HUES6 (cell line): Measurements from ENCODE around the gene AQP9.

Source experiments
- H3K27ac ChIP-seq: 2 replicates; pipeline ENCODE4 v1.7.0; 2013; ENCODE audit warnings: low read depth, mild to moderate bottlenecking, low read length, inconsistent platforms
- H3K27me3 ChIP-seq: 2 replicates; pipeline ENCODE4 v1.6.1; 2013; ENCODE audit warnings: low read length; ENCODE audit not compliant: control insufficient read depth, insufficient read depth
- H3K36me3 ChIP-seq: 2 replicates; pipeline ENCODE4 v1.6.1; 2013; ENCODE audit warnings: low read length; ENCODE audit not compliant: control insufficient read depth, insufficient read depth
- H3K4me1 ChIP-seq: 2 replicates; pipeline ENCODE4 v1.6.1; 2013; ENCODE audit warnings: low read length; ENCODE audit not compliant: control insufficient read depth, insufficient read depth
- H3K4me3 ChIP-seq: 2 replicates; pipeline ENCODE4 v1.5.1; 2013; ENCODE audit warnings: low read depth, low read length
- H3K9ac ChIP-seq: one replicate; pipeline ENCODE4 v1.6.1; 2013; ENCODE audit warnings: mild to moderate bottlenecking, low read length
- H3K9me3 ChIP-seq: 2 replicates; pipeline ENCODE4 v1.6.1; 2013; ENCODE audit warnings: low read depth, low read length; ENCODE audit not compliant: control insufficient read depth, insufficient read depth

Gene AQP9

DNA sequence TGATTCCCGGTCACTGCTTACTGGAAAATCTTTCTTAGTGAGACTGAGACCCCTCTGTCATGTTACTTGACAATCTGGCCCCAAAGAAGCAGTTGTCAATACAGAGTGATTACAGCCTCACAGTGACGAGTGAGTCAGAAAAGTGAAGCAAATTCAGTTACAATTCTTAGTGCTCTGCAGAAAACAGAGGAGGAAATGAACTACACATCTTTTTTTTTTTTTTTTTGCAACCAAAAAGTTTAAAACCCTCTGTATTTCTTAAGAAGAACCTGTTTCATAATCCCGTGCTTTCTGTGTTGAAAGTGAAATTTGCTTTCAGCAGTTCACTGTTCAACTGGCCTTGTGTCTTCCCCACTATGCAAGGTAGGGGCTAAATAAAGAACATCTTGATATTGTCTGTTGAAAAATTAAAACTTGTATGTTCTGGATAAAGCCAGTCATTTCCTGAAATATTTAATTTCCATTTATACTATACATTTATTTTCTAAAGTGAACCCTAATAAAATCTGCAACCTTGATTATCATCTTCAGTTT lies 1.9 kb downstream of the AQP9 start:
- H3K4me3 ChIP-seq = no peak overlapping the region

DNA sequence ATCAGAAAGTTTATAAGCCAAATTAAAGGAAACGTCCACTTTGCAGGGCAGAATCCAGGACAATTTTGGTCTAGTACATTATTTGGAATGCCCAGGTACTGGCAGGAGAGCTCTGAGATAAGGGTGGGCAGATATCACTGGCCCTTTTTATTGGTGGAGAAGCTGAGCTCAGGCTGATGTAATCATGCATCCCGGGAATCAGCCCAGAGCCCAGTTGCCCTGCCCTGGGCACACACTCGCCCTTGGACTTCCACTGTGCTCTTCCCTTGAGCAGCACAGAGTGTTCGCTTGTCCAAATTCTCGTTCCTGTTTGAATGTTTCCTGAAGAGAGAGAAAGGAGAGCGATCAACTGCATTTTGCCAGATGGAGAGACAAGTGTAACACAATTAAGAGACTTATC lies 3.7 kb downstream of the AQP9 start:
- Histone ChIP-seq H3K36me3 (no peaks in the 10 kb centered on the region), H3K4me3 (no peak overlapping the region), H3K9ac (no peak overlapping the region), H3K27me3 (no peaks in the 10 kb centered on the region), H3K9me3 (no peaks in the 10 kb centered on the region), H3K27ac (no peak overlapping the region), H3K4me1 (peaks cover 9% of the 10 kb centered on the region; the same call in 1 of the 2 replicates)

More for the DNA sequence above, 1.9 kb downstream of the AQP9 start:
- Histone ChIP-seq H3K9ac (no peak overlapping the region), H3K9me3 (no peaks in the 10 kb centered on the region), H3K4me1 (peaks cover 9% of the 10 kb centered on the region; the same call in 1 of the 2 replicates), H3K36me3 (no peaks in the 10 kb centered on the region), H3K27ac (no peak overlapping the region), H3K27me3 (no peaks in the 10 kb centered on the region)

DNA sequence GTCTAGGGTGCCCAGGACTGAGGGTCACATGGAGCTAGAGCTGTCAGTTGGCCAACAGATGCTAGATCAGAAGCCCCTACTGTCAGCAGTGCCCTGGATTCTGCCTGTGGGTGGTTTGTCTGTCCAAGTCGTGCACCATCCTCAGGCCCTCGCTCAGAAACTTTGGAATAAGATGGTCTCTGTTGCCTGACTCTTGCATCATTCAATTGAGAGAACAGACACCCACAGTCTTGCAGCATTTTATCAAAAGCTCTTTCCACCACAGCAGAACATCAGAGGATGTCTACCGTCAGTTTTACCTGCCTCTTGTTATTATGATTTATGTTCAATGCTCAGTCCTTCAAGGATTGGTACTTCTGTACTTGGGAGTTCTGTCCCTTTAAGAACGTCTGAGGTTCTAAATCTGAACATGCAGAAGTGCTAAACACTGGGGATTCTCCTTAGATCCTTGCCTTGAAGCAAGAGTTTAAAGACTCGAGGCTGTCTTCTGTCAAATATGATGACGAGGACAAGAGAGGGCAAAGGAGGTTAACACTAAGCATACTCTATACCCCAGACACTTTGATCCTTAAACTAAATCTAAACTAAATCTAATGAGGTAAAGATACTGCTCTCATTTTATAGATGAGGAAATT lies 4.8 kb downstream of the AQP9 start:
- H3K9ac ChIP-seq = no peak overlapping the region
- H3K9me3 ChIP-seq = no peaks in the 10 kb centered on the region
- no peak overlapping the region for H3K4me3 ChIP-seq
- H3K27me3 ChIP-seq = no peaks in the 10 kb centered on the region
- no peaks in the 10 kb centered on the region for H3K36me3 ChIP-seq
- no peak overlapping the region for H3K27ac ChIP-seq
- H3K4me1 ChIP-seq = peaks cover 9% of the 10 kb centered on the region; the same call in 1 of the 2 replicates

DNA sequence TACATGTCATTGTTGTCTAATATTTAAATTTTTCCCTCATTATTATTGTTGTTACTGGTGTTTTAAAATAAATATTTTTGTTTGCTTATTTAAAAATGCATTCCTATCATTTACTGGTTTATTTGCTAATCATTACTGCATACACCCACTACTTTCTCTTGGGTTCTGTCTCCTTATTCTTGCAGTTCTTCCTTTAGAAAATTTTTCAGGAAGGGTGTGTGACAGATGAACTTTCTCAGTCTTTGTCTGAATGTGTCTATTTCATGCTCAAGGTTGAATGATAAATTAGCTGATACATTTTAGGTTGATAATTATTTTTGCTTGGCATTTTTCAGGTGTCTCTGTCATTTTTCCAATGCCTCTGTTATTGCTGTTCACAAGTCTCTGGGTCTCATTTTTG lies 7.4 kb downstream of the AQP9 start:
- Histone ChIP-seq H3K4me1 (no peaks in the 10 kb centered on the region), H3K4me3 (no peak overlapping the region), H3K9me3 (no peaks in the 10 kb centered on the region), H3K9ac (no peak overlapping the region), H3K36me3 (no peaks in the 10 kb centered on the region), H3K27me3 (no peaks in the 10 kb centered on the region), H3K27ac (no peak overlapping the region)

DNA sequence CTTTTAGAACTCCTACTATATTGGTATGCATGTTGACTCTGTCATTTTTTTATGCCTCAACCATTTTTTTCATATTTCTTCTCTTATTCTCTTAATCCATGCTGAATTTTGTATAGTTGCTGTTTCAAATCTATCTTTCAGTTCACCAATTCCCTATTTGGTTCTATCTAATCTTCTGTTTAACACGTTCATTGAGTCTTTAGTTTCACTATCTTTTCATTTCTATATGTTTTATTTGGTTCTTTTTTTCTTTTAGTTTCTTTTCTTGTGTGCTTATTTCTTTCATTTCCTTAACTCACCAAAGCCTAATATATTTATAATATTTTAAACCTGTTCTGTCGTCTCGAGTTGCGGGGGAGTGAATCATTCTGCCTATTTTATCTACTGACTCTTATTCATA lies 8.0 kb downstream of the AQP9 start:
- no peak overlapping the region for H3K27ac ChIP-seq
- no peaks in the 10 kb centered on the region for H3K9me3 ChIP-seq
- H3K36me3 ChIP-seq = no peaks in the 10 kb centered on the region
- no peak overlapping the region for H3K9ac ChIP-seq
- no peaks in the 10 kb centered on the region for H3K4me1 ChIP-seq
- H3K27me3 ChIP-seq = no peaks in the 10 kb centered on the region
- H3K4me3 ChIP-seq = no peak overlapping the region

- H3K4me3 ChIP-seq = no peak overlapping the region
- H3K4me1 ChIP-seq = no peaks in the 10 kb centered on the region
- no peaks in the 10 kb centered on the region for H3K36me3 ChIP-seq
- H3K9ac ChIP-seq = no peak overlapping the region
- no peaks in the 10 kb centered on the region for H3K9me3 ChIP-seq
- H3K27me3 ChIP-seq = no peaks in the 10 kb centered on the region
- no peak overlapping the region for H3K27ac ChIP-seq
Measured at GRCh38 chr15:58146749-58147148, 8.6 kb downstream of the AQP9 start.

- no peaks in the 10 kb centered on the region for H3K36me3 ChIP-seq
- H3K27ac ChIP-seq = no peak overlapping the region
- H3K9me3 ChIP-seq = no peaks in the 10 kb centered on the region
- H3K4me3 ChIP-seq = no peak overlapping the region
- no peaks in the 10 kb centered on the region for H3K4me1 ChIP-seq
- H3K27me3 ChIP-seq = no peaks in the 10 kb centered on the region
- no peak overlapping the region for H3K9ac ChIP-seq
Measured at GRCh38 chr15:58147171-58147611, 9.0 kb downstream of the AQP9 start.

- H3K9ac ChIP-seq = no peak overlapping the region
- no peaks in the 10 kb centered on the region for H3K9me3 ChIP-seq
- no peak overlapping the region for H3K4me3 ChIP-seq
- H3K36me3 ChIP-seq = no peaks in the 10 kb centered on the region
- H3K27me3 ChIP-seq = no peaks in the 10 kb centered on the region
- no peak overlapping the region for H3K27ac ChIP-seq
- H3K4me1 ChIP-seq = no peaks in the 10 kb centered on the region
Measured at GRCh38 chr15:58148120-58148519, 9.9 kb downstream of the AQP9 start.

- H3K4me3 ChIP-seq = no peak overlapping the region
Measured at GRCh38 chr15:58148633-58149445, 10.7 kb downstream of the AQP9 start.

GRCh38 chr15:58154769-58155168 lies 16.6 kb downstream of the AQP9 start:
- no peak overlapping the region for H3K9ac ChIP-seq
- no peaks in the 10 kb centered on the region for H3K9me3 ChIP-seq
- no peak overlapping the region for H3K27ac ChIP-seq
- H3K4me3 ChIP-seq = no peak overlapping the region
- no peaks in the 10 kb centered on the region for H3K27me3 ChIP-seq
- H3K4me1 ChIP-seq = no peaks in the 10 kb centered on the region
- H3K36me3 ChIP-seq = no peaks in the 10 kb centered on the region

More at GRCh38 chr15:58148633-58149445, 10.7 kb downstream of the AQP9 start:
- Histone ChIP-seq H3K27me3 (no peaks in the 10 kb centered on the region), H3K9me3 (no peaks in the 10 kb centered on the region), H3K36me3 (no peaks in the 10 kb centered on the region), H3K4me1 (no peaks in the 10 kb centered on the region), H3K27ac (no peak overlapping the region), H3K9ac (no peak overlapping the region)

DNA sequence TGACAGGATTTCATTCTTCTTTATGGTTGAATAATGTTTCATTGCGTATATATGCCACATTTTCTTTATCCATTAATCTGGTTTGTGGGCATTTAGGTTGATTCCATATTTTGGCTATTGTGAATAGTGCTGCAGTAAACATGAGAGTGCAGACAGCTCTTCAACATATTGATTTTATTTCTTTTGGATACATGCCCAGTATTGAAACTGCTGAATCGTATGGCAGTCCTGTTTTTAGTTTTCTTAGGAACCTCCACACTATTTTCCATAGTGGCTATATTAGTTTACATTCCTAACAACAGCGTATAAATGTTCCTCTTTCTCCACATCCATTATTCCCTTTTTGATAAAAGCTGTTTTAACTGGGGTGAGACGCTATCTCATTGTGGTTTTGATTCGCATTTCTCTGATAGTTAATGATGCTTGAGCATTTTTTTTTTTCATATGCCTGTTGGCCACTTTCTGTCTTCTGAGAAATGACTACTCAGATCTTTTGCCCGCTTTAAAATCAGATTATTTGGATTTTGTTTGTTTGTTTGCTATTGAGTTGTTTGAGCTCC lies 21.7 kb downstream of the AQP9 start:
- H3K36me3 ChIP-seq = no peaks in the 10 kb centered on the region
- H3K4me1 ChIP-seq = no peaks in the 10 kb centered on the region
- H3K9ac ChIP-seq = no peak overlapping the region
- H3K27me3 ChIP-seq = no peaks in the 10 kb centered on the region
- H3K9me3 ChIP-seq = no peaks in the 10 kb centered on the region
- H3K4me3 ChIP-seq = no peak overlapping the region
- no peak overlapping the region for H3K27ac ChIP-seq
